ENCODE results near the gene CYP24A1. TPM values are rescaled to one million over a fixed set of nuclear protein-coding genes. Genes with fewer than 3 reads are reported as not detected.

CYP24A1 gene
- total and polyA plus RNA-seq, 2 of the 13 experiments (the other 11 are each of a cell fraction or from before 2014, with no cell fraction given), result 9.4 to 32.7 TPM

- TF ChIP-seq ZNF513 (CRISPR knock-in tag; conservative IDR thresholded peaks at IDR 0.05), result no peak
- no peak for TF ChIP-seq SOX6 (IDR thresholded peaks at IDR 0.05)
- TF ChIP-seq SOX6 (CRISPR knock-in tag; IDR thresholded peaks at IDR 0.05), result peak; percentile 96
- no peak for TF ChIP-seq E2F5 (CRISPR knock-in tag; conservative IDR thresholded peaks at IDR 0.05)
- no peak for TF ChIP-seq ZNF446 (CRISPR knock-in tag; IDR thresholded peaks at IDR 0.05)
- TF ChIP-seq SOX5 (CRISPR knock-in tag; IDR thresholded peaks at IDR 0.05; ENCODE audit: borderline replicate concordance), result peak; percentile 89
- TF ChIP-seq ADNP (CRISPR knock-in tag; IDR thresholded peaks at IDR 0.05), result no peak
- no peak for TF ChIP-seq SNRNP70 (IDR thresholded peaks at IDR 0.05; ENCODE audit: low read depth, low read length)
- peak; percentile 81 for TF ChIP-seq CSRNP1 (CRISPR knock-in tag; IDR thresholded peaks at IDR 0.05)
- TF ChIP-seq ZSCAN5A (CRISPR knock-in tag; IDR thresholded peaks at IDR 0.05; ENCODE audit: borderline replicate concordance), result peak; percentile 56; the same call in 1 of the 2 replicates
- peak; percentile 51; the same call in 1 of the 2 replicates for TF ChIP-seq ZNF724P (CRISPR knock-in tag; IDR thresholded peaks at IDR 0.05; ENCODE audit: borderline replicate concordance)
- peak; percentile 33; the same call in 1 of the 2 replicates for TF ChIP-seq RAD21 (CRISPR knock-in tag; IDR thresholded peaks at IDR 0.05)
- TF ChIP-seq TFAP4 (IDR thresholded peaks at IDR 0.05; ENCODE audit: borderline replicate concordance, low read depth), result peak; percentile 70; the same call in 1 of the 2 replicates
- TF ChIP-seq ZSCAN21 (CRISPR knock-in tag; IDR thresholded peaks at IDR 0.05; ENCODE audit: borderline replicate concordance), result peak; percentile 79; the same call in 1 of the 2 replicates
- TF ChIP-seq UBTF (CRISPR knock-in tag; IDR thresholded peaks at IDR 0.05), result peak; percentile 64
- no peak for TF ChIP-seq RNF2 (conservative IDR thresholded peaks at IDR 0.05; ENCODE audit: low read depth)
- TF ChIP-seq RFX5 (IDR thresholded peaks at IDR 0.05; ENCODE audit: low read depth, low read length), result no peak
- peak; percentile 82 for TF ChIP-seq THAP11 (CRISPR knock-in tag; IDR thresholded peaks at IDR 0.05)
- peak; percentile 69 for TF ChIP-seq SRF (IDR thresholded peaks at IDR 0.05; ENCODE audit: low read depth, low read length)
- TF ChIP-seq ZNF7 (CRISPR knock-in tag; IDR thresholded peaks at IDR 0.05), result no peak
- TF ChIP-seq SNAPC2 (CRISPR knock-in tag; IDR thresholded peaks at IDR 0.05), result peak; percentile 35; the same call in 1 of the 2 replicates
- peak; percentile 93 for TF ChIP-seq EHMT2 (IDR thresholded peaks at IDR 0.05; ENCODE audit: borderline replicate concordance, low read depth, low read length)
Measured at GRCh38 chr20:54107600-54108325, 66.0 kb downstream of the CYP24A1 start (continued).
